Measurements from ENCODE around the gene SLC7A8. TPM values are rescaled to one million over a fixed set of nuclear protein-coding genes. Genes with fewer than 3 reads are reported as not detected.

Gene SLC7A8
- total RNA-seq, 1 donor from 2014 or later, result 3.3 TPM

GRCh38 chr14:23182372-23183157 lies 895 bp downstream of the SLC7A8 start:
- peak overlapping the region; percentile 67 for H3K4me3 ChIP-seq (ENCODE audit: low read depth, low read length)
- no peak for TF ChIP-seq CTCF (conservative IDR thresholded peaks at IDR 0.05; ENCODE audit: low read depth, low read length)
- DNase-seq (ENCODE audit: low read depth), result no peak

- peak overlapping the region; percentile 67 for H3K4me3 ChIP-seq (ENCODE audit: low read depth, low read length)
- no peak for TF ChIP-seq CTCF (conservative IDR thresholded peaks at IDR 0.05; ENCODE audit: low read depth, low read length)
- no peak for DNase-seq (ENCODE audit: low read depth)
Observed at GRCh38 chr14:23181946-23182345, 1.5 kb downstream of the SLC7A8 start.

GRCh38 chr14:23181453-23181852 lies 2.0 kb downstream of the SLC7A8 start:
- no peak for DNase-seq (ENCODE audit: low read depth)
- no peak for TF ChIP-seq CTCF (conservative IDR thresholded peaks at IDR 0.05; ENCODE audit: low read depth, low read length)
- H3K4me3 ChIP-seq (ENCODE audit: low read depth, low read length), result peak overlapping the region; percentile 67

GRCh38 chr14:23177181-23177580 lies 6.3 kb downstream of the SLC7A8 start:
- no peak for DNase-seq (ENCODE audit: low read depth)
- TF ChIP-seq CTCF (conservative IDR thresholded peaks at IDR 0.05; ENCODE audit: low read depth, low read length), result no peak
- no peak overlapping the region for H3K4me3 ChIP-seq (ENCODE audit: low read depth, low read length)

- DNase-seq (ENCODE audit: low read depth), result no peak
- H3K4me3 ChIP-seq (ENCODE audit: low read depth, low read length), result no peak overlapping the region
- no peak for TF ChIP-seq CTCF (conservative IDR thresholded peaks at IDR 0.05; ENCODE audit: low read depth, low read length)
Observed at GRCh38 chr14:23175823-23176222, 7.6 kb downstream of the SLC7A8 start.

GRCh38 chr14:23174296-23175184 lies 8.9 kb downstream of the SLC7A8 start:
- H3K4me3 ChIP-seq (ENCODE audit: low read depth, low read length), result no peak overlapping the region
- TF ChIP-seq CTCF (conservative IDR thresholded peaks at IDR 0.05; ENCODE audit: low read depth, low read length), result no peak
- DNase-seq (ENCODE audit: low read depth), result no peak

All from epithelial cell of proximal tubule (primary cell).